HepG2 (cell line): ENCODE data around the gene NPW. TPM values are rescaled to one million over a fixed set of nuclear protein-coding genes. Genes with fewer than 3 reads are reported as not detected.

Source experiments
- AGO1 ChIP-seq: fragments of 200-400 bp; formaldehyde crosslinking; IDR thresholded peaks from 2 replicates; pipeline ENCODE4 v1.6.1; 2017; ENCODE audit warnings: mild to moderate bottlenecking, low read depth, low read length, moderate library complexity; ENCODE audit not compliant: poor library complexity, severe bottlenecking
- ARID3A ChIP-seq: IDR thresholded peaks from 2 replicates; pipeline ENCODE4 v1.6.1; 2012; ENCODE audit warnings: low read depth, low read length, improper control_type of control experiment
- ASH2L ChIP-seq: fragments of 300-600, 200-600 bp; sonication (generic); IDR thresholded peaks from 2 replicates; pipeline ENCODE4 v1.7.0; 2017; ENCODE audit warnings: low read depth, mild to moderate bottlenecking, moderate library complexity, mixed read lengths, low read length; ENCODE audit not compliant: insufficient read length
- E2F2 ChIP-seq: sonication (generic); formaldehyde crosslinking; IDR thresholded peaks from 2 replicates; pipeline ENCODE4 v1.4.0; 2020; ENCODE audit warnings: missing genetic modification reagents, borderline replicate concordance
- KLF11 ChIP-seq: IDR thresholded peaks from 2 replicates; pipeline ENCODE4 v1.6.1; 2016; ENCODE audit warnings: missing compliant biosample characterization
- SIX4 ChIP-seq: sonication (generic); formaldehyde crosslinking; IDR thresholded peaks from 2 replicates; pipeline ENCODE4 v1.4.0; 2020; ENCODE audit warnings: missing genetic modification reagents
- SMAD3 ChIP-seq: sonication (generic); formaldehyde crosslinking; IDR thresholded peaks from 2 replicates; pipeline ENCODE4 v1.4.0; 2020; ENCODE audit warnings: missing genetic modification reagents
- TBL1XR1 ChIP-seq: fragments of 150-350 bp; IDR thresholded peaks from 2 replicates; pipeline ENCODE4 v1.6.1; 2014; ENCODE audit warnings: borderline replicate concordance, low read length; ENCODE audit not compliant: partially characterized antibody
- ZBTB7B ChIP-seq: sonication (generic); formaldehyde crosslinking; IDR thresholded peaks from 2 replicates; pipeline ENCODE4 v1.4.0; 2020; ENCODE audit warnings: missing genetic modification reagents
- ZNF274 ChIP-seq: sonication (generic); formaldehyde crosslinking; IDR thresholded peaks from 2 replicates; pipeline ENCODE4 v1.5.1; 2020; ENCODE audit warnings: mild to moderate bottlenecking, missing genetic modification reagents
- ZNF615 ChIP-seq: sonication (generic); formaldehyde crosslinking; IDR thresholded peaks from 2 replicates; pipeline ENCODE4 v1.5.0; 2020; ENCODE audit warnings: mild to moderate bottlenecking, missing genetic modification reagents, borderline replicate concordance
- ZNF788 ChIP-seq: sonication (generic); formaldehyde crosslinking; IDR thresholded peaks from 2 replicates; pipeline ENCODE4 v1.5.0; 2020; ENCODE audit warnings: mild to moderate bottlenecking, missing genetic modification reagents, borderline replicate concordance
- ZNF792 ChIP-seq: IDR thresholded peaks from 2 replicates; pipeline ENCODE4 v1.6.1; 2016
- ZNF878 ChIP-seq: sonication (generic); formaldehyde crosslinking; IDR thresholded peaks from 2 replicates; pipeline ENCODE4 v1.8.1; 2023; ENCODE audit warnings: mild to moderate bottlenecking, missing genetic modification reagents, moderate library complexity
- polyA plus RNA-seq, 8 experiments: library from polyadenylated mRNA; depleted of rRNA in 3 of 8; stranded (reverse) in 7 of 8; unstranded in 1 of 8; fragments of >200 nt; fragmentation: Illumina TruSeq in 4 of 8; extraction: Trizol in 4 of 8; gene quantifications; 2 replicates each; pipeline versions ENCODE4 v1.2.1 to v1.2.3, GENCODE V29; 2011 to 2016; ENCODE audit warnings: low read depth in 4 of 8, missing spikeins in 1 of 8, mixed read lengths in 1 of 8; ENCODE audit not compliant: insufficient read depth in 1 of 8
- total RNA-seq, 5 experiments: library from RNA; depleted of rRNA; stranded (reverse); fragments of >200 nt; fragmentation: Illumina TruSeq; extraction: Trizol; gene quantifications; 2 replicates each; pipeline ENCODE4 v1.2.3, GENCODE V29; 2016; ENCODE audit warnings: low read depth in 1 of 5
- TF ChIP-seq, protein P1 (sequence below): sonication (generic); formaldehyde crosslinking; IDR thresholded peaks from 2 replicates; pipeline ENCODE4 v1.5.0; 2020; ENCODE audit warnings: missing genetic modification reagents, mild to moderate bottlenecking, borderline replicate concordance
- TF ChIP-seq, protein P2 (sequence below): sonication (generic); formaldehyde crosslinking; IDR thresholded peaks from 2 replicates; pipeline ENCODE4 v1.4.0; 2020; ENCODE audit warnings: mild to moderate bottlenecking, missing genetic modification reagents

NPW gene
- total and polyA plus RNA-seq, 2 of the 13 experiments (the other 11 are each of a cell fraction or from before 2014, with no cell fraction given): 0.24 to 0.97 TPM

DNA sequence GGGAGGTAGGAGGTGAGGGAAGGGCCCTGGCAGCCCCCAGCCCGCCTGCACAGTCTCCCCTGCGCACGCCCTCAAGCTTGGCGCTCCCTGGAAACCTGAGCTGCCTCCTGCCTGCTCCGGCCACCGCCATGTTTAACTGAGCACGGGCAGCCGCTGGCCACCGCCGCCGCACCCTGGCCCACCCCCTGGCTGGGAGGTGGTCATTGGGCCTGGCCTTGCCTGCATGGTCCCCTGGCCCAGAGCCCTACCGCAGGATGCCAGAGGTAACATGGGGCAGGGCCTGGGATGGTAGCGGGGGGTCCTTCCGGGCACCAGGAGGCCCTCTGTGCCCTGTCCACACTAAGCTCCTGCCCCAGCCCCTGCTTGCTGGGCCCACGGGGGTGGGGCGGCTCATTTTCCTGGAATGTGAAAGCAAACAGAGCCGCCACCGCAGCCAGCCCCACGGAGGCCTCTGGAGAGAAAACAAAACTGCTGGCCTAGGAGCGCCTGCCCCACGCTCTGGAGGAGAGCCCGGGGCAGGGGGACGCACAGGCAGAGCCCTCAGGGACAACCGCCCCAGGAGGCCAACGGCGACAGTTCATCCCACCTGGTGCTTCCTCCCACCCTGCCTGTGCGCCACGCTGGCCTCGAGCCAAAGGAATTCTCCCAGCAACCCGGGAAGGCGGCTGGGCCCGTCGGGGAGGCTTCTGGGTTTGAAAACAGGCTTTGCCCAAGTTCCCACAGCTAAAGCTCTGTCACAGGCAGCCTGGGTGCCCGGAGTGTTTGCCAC, 16.0 kb downstream of the NPW start (continued):
- TF ChIP-seq ZBTB7B (CRISPR knock-in tag): peak; percentile 98
- TF ChIP-seq SMAD3 (CRISPR knock-in tag): peak; percentile 81; the same call in 1 of the 2 replicates
- no peak for TF ChIP-seq ZNF615 (CRISPR knock-in tag)
- TF ChIP-seq ASH2L: peak; percentile 66
- TF ChIP-seq, protein P1, sequence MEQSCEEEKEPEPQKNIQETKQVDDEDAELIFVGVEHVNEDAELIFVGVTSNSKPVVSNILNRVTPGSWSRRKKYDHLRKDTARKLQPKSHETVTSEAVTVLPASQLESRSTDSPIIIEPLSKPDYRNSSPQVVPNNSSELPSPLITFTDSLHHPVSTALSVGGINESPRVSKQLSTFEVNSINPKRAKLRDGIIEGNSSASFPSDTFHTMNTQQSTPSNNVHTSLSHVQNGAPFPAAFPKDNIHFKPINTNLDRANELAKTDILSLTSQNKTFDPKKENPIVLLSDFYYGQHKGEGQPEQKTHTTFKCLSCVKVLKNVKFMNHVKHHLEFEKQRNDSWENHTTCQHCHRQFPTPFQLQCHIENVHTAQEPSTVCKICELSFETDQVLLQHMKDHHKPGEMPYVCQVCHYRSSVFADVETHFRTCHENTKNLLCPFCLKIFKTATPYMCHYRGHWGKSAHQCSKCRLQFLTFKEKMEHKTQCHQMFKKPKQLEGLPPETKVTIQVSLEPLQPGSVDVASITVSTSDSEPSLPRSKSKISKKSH (CRISPR knock-in tag): peak; percentile 19; the same call in 1 of the 2 replicates
- TF ChIP-seq TBL1XR1: no peak
- peak; percentile 62; the same call in 1 of the 2 replicates for TF ChIP-seq SIX4 (CRISPR knock-in tag)
- peak; percentile 89 for TF ChIP-seq ZNF788
- TF ChIP-seq KLF11: peak; percentile 88; the same call in 1 of the 2 replicates
- no peak for TF ChIP-seq ARID3A
- TF ChIP-seq ZNF274 (CRISPR knock-in tag): 0 out of 2 replicates have a peak, but pooled peaks have one; percentile 11
- TF ChIP-seq AGO1: no peak
- TF ChIP-seq E2F2: no peak
- TF ChIP-seq, protein P2, sequence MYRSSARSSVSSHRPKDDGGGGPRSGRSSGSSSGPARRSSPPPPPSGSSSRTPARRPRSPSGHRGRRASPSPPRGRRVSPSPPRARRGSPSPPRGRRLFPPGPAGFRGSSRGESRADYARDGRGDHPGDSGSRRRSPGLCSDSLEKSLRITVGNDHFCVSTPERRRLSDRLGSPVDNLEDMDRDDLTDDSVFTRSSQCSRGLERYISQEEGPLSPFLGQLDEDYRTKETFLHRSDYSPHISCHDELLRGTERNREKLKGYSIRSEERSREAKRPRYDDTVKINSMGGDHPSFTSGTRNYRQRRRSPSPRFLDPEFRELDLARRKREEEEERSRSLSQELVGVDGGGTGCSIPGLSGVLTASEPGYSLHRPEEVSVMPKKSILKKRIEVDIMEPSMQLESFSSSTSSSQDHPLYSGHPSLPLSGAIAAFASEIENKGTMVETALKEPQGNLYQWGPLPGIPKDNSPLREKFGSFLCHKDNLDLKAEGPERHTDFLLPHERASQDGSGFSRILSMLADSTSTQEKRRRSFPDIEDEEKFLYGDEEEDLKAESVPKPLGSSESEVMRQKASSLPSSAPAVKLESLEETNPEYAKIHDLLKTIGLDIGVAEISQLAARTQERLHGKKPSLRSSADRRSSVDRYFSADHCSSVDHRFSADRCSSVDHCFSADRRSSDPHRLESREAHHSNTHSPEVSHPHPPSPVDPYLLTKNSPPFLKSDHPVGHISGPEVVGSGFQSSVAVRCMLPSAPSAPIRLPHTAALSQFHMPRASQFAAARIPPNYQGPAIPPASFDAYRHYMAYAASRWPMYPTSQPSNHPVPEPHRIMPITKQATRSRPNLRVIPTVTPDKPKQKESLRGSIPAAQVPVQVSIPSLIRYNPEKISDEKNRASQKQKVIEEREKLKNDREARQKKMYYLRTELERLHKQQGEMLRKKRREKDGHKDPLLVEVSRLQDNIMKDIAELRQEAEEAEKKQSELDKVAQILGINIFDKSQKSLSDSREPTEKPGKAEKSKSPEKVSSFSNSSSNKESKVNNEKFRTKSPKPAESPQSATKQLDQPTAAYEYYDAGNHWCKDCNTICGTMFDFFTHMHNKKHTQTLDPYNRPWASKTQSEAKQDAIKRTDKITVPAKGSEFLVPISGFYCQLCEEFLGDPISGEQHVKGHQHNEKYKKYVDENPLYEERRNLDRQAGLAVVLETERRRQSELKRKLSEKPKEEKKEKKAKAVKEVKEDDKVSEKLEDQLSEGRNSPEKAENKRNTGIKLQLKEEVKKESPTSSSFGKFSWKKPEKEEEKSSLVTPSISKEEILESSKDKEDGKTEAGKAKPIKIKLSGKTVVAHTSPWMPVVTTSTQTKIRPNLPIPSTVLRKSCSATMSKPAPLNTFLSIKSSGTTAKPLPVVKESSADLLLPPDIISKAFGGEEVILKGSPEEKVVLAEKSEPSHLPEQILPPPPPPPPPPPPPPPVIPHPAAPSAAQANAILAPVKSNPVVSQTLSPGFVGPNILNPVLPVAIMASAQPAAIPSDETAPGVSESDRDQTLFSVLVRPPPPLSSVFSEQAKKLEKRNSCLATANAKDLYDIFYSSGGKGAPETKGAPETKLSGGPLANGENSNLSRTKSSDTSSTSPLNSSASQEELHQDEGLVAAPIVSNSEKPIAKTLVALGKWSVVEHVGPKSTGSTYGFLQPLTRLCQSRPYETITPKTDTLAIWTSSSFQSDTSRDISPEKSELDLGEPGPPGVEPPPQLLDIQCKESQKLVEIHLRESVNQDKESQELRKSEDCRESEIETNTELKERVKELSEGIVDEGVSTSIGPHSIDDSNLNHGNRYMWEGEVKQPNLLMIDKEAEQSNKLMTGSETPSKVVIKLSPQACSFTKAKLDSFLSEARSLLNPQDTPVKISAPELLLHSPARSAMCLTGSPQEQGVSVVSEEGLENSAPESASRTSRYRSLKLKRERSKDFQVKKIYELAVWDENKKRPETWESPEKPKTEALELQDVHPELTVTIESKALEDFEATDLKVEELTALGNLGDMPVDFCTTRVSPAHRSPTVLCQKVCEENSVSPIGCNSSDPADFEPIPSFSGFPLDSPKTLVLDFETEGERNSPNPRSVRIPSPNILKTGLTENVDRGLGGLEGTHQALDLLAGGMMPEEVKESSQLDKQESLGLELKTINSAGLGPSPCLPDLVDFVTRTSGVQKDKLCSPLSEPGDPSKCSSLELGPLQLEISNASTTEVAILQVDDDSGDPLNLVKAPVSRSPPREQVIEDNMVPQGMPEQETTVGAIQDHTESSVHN (CRISPR knock-in tag): no peak
- TF ChIP-seq ZNF878 (CRISPR knock-in tag): 0 out of 2 replicates have a peak, but pooled peaks have one; percentile 43
- peak; percentile 85 for TF ChIP-seq ZNF792 (CRISPR knock-in tag)
